8988T (cell line): ENCODE measurements around the gene NSDHL.

Experiments used
- DNase-seq: peaks from one replicate; pipeline ENCODE4 v3.0.0; 2011

NSDHL gene

DNA sequence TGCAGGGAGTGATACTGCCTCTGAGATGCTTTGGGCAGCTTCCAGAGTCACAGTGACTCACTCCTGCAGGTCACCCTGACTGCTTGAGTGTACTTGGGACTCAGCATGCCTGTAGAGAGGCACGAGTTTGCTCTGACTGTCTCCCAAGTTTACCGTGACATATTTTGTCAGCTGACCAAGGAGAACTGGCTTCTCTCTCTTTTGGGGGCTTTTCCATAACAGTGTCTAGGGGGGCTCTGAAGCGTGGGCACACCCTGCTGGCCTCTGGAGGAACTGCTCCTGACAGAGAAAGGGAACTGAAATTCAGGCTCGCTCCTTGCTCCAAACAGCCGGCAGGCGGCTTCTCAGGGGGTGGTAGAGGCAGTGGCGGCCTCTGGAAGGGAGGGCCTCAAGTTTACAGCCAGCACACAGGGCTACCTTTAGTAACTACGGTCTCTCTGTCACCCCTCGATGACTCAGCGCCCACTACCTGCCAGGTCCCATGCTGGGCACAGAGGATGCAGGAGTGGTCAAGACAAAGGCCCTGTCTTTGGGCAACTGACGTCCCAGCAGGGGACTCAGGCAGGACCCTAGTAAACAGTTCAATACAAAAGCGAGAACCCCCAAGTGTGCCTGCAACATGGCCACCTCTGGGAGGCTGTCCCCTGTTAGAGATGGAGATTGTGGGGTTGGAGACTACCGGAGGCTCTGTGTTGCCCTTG, 84.8 kb downstream of the NSDHL start:
- DNase-seq, result no peak

DNA sequence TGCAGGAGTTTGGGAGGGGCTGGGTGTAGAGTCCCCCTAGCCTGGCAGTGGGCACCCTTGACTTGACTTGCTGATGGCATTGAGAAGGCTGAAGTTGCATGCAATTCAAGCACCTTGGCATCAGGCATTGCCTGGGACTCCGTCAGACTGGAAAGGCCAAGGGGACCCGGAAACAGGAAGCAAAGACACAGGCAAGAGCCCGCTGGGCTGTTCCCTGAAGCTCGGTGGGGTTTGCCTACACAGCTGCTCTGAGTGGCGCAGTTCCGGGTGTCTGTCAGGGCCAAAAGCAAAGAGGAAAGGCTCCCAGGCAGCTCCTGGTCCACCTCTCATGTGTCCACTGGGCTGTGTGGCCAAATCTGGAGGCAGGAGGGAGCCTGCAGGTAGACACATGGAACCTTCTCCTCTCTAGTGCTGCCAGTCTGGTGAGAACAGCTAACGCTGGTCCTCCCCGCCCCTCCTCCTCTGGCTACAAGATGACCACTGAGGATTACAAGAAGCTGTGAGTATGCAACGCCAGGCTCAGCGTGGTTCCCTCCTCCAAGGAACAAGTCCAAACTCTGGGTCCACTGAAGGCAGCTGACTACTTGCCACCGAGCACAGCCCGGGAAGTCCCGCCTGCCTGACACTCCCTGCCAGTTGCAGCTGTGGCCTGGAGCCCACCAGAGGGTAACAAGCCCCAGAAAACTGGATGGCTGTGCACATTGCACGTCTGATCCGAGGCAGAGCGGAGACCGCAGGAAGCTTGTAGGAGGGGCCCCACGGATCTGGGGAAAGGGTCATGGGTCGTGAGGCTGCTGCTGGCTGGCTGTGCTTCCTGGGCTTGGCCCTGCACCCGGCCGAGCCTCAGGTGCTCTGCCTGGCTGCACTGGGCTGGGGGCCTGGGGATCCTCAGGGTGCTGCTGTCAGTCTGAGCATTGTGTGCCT, 87.1 kb downstream of the NSDHL start:
- no peak for DNase-seq

DNA sequence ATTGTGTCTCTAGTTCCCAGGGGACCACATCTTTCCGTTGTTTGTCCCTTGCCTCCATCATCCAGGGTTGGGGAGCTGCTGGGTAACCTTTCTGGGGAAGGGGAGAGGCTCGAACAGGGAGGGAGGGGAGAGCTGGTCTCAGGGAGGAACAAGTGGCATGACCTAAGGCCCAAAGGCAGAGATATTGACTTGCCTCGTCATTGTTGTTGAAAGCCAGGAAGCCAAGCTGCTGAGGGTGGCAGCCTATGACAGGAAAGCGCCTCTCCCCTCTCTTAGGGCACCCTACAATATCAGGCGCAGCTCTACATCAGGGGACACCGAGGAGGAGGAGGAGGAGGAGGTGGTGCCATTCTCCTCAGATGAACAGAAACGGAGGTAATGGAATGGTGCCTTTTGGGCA, 87.8 kb downstream of the NSDHL start:
- no peak for DNase-seq
